HG02642 (cell line): Measurements from ENCODE around the gene SREK1IP1.
"Not testable (repeated sequence)": the region's sequence is repeated elsewhere in the genome, so short reads cannot be mapped to it uniquely, and the experiment has no call there.

Source experiments
- ATAC-seq: cut with Tn5 transposase; IDR thresholded peaks from one replicate; pipeline ENCODE4 v1.9.1; 2021; ENCODE audit warnings: mild to moderate bottlenecking; ENCODE audit not compliant: unreplicated experiment, poor library complexity

SREK1IP1 gene

DNA sequence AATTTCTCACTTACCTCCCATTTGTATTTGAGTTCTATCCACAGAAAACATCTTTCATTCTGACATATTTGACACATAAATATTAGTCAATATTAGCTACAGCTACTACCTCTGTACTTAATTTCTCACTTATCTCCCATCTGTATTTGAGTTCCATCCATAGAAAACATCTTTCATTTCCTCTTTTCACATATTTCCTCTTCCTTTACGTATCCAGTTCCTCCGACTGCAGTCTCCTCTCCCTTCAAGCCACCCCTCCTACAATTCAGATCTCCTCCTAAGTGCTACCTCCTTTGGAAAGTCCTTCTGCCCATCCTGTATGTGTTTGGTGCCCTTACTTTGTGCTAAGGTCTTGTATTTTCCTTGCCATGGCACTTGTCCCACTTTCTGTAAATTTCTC, 1.6 kb downstream of the SREK1IP1 start:
- ATAC-seq: no peak

DNA sequence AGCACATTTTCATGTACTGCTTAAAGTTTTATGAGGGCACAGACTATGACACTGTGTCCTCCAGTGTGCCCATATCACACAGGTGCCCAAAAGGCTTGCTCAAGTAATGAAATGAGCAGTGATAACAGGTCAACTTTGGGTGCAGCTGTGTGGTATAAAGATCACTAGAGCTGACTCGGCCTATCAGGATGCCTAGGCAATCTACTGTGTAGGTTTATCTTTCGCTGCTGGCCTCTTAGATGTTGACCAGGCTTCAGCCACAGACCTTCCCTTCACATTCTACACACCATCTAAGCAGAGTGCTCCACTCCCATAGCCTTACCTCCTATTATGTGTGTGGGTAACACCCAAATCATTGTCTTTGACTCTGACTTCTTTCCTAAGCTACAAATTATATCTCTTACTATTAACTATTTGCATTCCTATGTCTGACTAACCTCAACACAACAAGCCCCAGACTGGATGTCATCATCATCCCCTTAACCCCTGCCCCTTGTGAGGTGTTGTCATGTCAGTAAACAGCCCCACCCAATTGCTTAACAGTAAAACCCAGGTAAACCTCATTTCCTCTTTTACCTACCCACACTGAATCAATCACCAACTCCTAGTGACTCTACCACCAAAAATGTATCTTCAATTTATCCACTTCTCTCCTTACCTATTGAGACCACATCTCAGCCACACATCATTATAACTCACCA, 2.5 kb downstream of the SREK1IP1 start:
- no peak for ATAC-seq

DNA sequence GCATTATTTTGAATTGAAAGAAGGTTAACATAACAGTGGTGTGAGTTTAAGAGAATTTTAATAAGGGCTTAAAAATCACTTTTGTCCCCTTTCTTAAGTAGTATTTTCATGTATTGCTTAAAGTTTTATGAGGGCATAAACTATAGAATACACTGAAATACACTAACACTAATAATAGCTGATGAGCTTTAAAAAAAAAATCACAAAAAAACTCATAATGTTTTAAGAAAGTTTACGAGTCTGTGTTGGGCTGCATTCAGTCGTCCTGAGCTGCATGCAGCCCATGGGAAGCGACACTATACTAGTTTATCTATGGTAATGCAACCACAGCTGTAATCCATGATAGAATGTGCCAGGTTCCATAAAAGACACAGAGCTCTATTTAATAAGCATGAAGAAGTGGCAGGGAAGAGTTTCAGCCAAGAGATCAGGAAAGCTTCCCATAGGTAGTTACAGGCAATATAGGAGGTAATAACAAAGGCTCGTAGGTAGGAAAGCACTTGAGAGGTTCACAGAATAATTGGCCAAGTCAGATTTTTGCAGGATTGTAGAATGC, 4.5 kb downstream of the SREK1IP1 start:
- ATAC-seq: no peak

DNA sequence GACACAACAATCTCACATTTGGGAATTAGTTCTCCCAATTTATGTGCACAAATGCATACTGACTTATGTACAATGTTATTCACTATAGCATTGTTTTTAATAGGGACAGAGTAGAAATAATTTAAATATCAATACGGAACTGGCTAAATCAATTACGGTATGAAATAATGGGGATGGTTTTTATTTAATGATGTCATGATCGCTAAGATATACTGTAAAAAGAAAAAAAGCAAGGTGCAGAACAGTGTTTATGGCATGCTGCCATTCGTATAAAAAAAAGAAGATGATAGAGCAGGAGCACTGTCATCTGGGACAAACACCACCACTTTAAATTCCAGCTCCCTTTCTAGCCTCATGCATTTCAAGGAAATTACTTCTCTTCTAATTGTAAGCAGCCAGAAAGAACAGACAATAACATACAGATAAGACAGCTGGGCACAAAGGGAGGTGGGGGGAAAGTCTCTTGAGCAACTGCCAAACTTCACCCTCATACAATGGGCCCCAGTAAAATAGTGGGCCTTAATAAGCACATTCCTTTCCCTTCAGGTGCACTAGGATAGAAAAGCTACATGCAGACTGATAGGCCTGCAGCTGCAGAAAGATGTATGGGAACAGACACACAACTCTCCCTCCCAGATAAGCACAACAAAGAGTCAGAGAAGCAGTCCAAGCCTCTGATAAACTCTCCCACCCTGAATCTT, 8.4 kb downstream of the SREK1IP1 start:
- no peak for ATAC-seq

DNA sequence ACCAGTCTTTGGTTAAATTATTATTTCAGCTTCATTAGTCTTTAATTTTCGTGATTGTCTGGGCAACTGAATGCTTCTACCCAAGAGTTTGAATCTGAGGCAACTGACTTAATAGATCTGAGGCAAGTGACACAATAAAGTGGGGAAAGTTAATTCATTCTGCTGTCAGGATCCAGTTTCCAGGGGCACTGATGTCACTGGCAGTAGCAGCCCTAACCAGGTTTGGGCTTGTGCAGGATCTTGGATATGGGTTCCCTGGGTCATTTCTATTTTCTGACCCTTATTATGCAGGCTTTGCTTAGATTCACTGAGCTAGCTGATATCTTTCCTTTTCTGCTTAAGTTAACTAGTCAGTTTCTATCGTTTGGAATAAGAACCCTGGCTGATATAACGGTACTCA, 9.6 kb downstream of the SREK1IP1 start:
- ATAC-seq: no peak

DNA sequence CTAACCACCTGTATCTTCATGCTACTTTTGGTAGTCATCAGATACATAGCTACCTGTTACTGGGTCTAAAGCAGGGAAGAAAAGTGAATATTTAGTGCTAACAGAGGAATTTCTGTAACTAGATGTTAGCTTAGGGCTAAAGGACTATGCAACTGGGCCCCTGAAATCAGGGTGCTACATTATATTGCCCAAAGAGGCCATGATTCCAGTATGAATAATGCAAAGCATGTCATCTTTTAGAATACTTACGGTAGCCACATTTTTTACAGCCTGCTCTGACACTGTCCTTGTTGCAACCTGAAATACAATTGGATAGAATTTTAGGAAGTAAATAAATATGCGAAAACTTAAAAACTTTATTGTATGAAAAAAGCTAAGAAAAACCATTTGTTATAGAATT, 14.4 kb downstream of the SREK1IP1 start:
- no peak for ATAC-seq

DNA sequence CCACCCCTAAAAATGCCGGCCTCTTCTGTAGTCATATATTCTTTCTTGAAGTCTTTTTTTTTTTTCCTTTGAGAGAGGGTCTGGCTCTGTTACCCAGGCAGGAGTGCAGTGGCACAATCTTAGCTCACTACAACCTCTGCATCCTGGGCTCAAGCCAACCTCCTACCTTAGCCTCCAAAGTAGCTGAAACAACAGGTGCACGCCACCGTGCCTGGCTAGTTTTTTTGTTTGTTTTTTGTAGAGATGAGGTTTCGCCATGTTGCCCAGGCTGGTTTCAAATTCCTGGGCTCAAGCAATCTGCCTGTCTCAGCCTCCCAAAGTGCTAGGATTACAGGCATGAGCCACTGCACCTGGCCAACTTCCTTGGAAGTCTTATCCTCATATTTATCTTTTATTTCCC, 19.1 kb downstream of the SREK1IP1 start:
- ATAC-seq: no peak

DNA sequence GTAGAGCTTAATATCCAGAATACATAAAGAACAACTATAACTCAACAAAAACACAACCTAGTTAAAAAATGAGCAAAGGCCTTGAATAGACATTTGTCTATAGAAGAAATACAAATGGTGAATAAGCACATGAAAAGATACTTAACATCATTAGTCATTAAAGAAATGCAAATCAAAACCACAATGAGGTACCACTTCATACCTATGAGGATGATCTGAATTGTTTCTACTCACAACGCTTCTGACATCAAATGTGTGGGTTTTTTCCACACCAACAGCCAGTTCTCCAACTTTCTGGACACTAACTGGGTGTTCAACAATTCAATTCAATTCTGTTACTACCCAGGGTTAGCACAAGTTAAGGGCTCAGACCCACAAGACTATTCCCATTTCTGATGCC, 22.0 kb downstream of the SREK1IP1 start:
- no peak for ATAC-seq

DNA sequence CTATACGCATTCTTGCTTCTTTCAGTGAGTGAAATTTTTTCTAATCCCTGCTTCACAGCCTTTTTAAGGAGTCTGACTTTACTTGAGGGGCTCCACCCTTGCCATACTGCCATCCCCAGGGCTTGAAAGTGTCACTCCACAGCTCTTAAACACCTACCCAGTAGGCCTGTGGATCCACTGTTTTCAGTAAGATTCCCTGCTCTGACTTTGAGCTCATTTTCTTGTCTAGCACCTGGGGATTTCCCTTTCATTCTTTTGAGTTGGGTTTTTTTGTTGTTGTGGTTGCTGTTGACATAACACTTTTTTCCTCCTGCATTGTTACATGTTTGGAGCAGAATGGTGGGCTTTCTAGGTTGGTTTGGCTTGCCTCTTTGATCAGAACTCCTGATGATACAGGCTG, 23.6 kb downstream of the SREK1IP1 start:
- no peak for ATAC-seq

DNA sequence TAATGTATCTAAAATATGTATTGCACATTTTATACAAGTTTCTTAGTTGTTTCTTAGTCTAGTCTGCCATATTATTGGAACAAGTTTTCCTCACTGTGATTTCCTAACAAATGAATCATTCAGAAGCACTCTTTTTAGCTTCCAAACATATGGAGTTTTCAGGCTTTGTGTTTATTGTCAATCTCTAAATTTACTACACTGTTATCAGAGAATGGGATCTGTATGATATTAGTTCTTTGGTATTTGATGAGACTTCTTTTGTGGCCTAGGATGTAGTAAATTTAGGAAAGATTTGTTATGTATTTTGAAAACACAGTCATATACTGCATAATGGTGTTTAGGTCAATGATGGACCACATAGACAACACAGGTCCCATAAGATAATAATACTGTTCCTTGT, 25.7 kb downstream of the SREK1IP1 start:
- no peak for ATAC-seq

DNA sequence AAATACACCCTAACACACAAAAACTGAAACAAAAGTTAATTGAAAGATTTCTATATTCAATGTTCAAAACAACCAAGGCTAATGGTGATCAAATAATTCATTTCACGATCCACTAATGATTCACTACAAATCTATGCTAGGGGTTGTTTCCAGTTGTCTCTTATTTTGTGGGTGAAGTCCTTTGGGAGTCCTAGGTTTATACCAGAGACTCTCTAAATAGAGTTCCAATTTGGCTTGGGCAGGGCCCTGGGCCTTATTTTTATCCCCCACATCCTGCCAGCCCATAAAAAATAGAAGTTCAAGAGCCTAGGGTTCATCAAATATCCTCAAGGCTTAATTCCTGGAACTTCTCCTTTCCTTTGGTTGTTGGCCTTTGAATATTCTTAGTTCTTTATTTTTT, 26.1 kb downstream of the SREK1IP1 start:
- ATAC-seq: no peak

DNA sequence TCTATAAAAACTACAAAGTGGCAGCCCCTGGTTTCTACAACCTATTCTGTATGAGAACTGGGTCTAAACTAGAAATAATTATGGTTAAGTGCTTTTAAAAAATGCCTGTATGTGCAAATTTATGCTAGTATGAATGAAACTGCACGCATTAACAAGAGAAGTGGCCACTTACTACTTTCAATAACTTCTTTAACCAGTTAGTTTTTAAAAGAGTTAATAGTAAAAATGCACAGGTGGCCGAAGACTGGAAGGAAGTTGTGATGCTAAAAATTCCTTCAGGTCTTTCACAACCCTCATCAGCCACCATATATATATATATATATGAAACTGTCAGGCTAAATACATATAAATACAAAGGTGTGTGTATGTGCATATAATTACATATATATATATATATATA, 41.3 kb downstream of the SREK1IP1 start:
- ATAC-seq: no peak

DNA sequence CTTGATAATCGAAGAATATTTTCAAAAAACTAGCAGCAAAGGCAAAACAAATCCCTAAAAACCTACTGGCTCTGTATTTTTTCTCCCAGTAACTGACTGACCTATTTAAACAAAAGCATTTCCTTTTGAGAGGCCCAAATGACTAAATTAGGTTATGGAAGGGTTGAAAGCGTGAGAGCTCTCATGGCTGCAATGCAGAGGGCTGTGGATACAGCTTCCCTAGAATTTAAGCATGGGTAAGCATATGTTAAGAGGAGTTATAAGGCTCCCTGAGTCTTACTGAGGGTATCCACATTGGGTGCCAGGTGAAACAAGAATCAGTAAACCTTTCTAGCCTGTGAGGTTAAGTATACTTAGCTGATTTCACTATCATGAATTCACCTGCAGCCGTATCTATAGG, 45.9 kb downstream of the SREK1IP1 start:
- no peak for ATAC-seq

DNA sequence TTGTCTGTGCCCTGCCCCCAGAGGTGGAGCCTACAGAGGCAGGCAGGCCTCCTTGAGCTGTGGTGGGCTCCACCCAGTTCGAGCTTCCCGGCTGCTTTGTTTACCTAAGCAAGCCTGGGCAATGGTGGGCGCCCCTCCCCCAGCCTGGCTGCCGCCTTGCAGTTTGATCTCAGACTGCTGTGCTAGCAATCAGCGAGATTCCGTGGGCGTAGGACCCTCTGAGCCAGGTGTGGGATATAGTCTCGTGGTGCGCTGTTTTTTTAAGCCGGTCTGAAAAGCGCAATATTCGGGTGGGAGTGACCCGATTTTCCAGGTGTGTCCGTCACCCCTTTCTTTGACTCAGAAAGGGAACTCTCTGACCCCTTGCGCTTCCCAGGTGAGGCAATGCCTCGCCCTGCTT, 54.0 kb downstream of the SREK1IP1 start:
- ATAC-seq: not testable (repeated sequence)

DNA sequence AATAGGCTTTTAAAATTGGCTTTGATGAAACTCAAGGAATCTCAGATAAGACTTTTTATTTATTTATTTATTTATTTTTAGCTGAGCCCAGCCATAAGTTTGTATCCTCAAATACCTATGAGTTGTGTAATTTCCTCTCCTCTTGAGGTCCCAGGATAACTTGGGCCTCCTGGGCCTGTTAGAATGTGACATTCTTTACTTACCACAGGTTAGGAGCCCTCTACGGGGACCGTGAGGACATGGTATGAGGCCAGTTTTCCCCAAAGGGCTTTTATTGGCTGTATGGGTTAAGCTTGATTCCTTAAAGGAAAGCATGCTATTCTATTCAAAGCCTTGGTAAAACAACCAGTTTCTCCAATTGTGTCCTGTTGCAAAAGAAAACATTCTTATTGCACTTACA, 61.3 kb downstream of the SREK1IP1 start:
- no peak for ATAC-seq

DNA sequence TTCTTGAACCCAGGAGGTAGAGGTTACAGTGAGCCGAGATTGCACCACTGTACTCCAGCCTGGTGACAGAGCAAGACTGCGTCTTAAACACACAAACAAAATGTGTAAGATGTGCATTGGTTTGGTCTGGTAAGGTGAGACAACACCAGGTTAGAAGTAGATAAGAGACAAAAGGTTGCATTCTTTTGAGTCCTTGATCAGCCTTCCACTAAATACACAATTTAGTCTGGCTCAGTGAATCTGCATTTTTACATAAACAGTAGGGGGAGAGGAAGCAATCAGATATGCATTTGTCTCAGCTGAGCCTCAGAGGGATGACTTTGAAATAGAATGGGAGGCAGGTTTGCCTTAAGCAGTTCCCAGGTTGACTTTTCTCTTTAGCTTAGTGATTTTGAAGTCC, 62.4 kb downstream of the SREK1IP1 start:
- not testable (repeated sequence) for ATAC-seq

DNA sequence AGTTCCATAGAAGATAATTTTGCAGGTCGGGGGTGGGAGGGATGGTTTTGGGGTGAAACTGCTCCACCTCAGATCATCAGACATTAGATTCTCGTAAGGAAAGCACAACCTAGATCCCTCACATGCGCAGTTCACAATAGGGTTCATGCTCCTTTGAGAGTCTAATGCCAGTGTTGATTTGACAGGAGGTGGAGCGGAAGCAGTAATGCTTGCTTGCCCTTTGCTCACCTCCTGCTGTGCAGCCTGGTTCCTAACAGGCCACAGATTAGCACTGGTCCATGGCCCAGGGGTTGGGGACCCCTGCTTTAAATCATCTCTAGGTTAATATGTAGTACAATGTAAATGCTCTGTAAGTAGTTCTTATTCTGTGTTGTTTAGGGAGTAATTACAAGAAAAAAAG, 67.7 kb downstream of the SREK1IP1 start:
- no peak for ATAC-seq

DNA sequence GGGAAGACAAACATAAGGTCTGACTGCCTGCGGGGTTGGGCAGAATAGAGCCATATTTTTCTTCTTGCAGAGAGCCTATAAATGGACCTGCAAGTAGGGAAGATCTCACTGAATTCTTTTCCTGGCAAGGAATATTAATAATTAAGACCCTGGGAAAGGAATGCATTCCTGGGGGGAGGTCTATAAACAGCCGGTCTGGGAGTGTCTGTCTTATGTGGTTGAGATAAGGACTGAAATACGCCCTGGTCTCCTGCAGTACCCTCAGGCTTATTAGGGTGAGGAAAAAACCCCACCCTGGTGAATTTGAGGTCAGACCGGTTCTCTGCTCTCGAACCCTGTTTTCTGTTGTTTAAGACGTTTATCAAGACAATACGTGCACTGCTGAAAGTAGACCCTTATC, 72.1 kb downstream of the SREK1IP1 start:
- not testable (repeated sequence) for ATAC-seq

DNA sequence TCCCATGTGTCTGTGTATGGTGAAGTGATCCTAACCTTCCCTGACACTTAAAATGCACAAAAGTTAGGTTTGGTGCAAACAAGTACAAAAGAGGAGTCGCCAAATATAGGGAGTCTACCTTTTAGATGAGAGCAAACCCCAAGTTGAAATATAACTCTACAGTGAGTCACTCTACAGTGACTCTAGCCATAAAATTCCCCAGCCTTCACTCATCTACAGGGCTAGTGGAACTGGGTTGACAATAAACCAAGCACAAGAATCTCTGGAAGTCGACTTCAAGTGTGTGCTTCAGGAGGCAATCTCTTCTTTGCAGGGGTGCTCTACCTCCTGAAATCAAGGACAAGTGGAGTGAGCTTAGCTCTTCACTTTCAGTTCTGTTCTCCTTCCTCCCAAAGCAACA, 74.9 kb downstream of the SREK1IP1 start:
- ATAC-seq: no peak

DNA sequence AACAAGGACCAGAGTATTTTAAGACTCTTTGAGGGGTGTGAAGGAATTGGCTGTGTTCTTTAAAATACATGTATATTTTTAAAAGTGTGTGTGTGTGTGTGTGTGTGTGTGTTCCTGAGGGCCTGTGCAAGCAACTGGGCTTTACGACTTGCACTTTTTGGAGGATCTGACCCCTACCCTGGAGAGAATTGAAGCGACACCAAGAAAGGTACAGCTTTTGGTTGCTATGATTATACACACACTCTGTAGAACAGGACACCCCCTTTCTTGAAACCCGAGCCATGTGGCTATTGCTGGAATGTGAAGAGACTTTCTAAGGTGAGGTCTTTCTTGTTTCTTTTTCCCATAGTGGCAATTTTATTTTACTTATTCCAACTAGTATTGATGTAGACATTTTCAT, 77.2 kb downstream of the SREK1IP1 start:
- ATAC-seq: no peak

DNA sequence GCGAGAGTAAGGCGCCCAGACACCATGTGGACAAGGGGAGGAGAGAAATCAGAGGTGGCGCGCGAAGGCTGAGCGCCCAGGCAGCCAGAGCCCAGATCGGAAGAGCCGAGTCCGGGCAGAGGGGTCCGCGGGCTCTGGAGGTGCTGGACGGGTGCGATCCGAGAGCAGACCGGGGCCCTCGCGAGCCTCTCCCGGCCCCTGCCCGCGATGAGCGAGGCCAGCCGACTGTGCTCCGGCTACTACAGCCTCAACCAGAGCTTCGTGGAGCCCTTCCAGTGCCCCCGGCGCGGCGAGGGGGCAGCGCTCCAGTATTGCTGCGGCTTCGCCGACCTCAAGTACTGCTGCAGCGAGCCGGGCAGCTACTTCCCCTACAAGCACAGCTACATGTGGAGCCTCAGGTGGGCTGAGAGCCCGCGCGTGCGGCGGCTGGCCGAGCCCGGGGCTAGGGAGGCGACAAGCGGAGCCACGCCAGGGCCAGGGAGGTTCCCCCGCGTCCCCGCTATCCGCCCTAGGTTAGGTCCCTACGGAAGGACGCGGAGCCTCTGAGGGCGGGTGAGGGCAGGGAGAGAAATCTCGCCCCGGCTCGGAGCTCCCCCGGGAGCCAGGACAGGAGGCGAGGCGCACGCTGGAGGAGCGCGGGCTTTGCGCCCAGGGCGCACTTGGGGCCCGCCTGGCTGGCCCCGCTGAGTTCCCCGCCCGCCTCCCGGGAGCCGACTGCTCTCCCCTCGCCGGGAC, 77.9 kb downstream of the SREK1IP1 start, which contains the start of gene SHISAL2B:
SHISAL2B (plus strand) TSS at position 87 of the 735 bp plus-strand sequence; CDS start at position 208, 121 bp downstream.
- no peak for ATAC-seq
